Measurements from ENCODE around the gene TRAPPC2B. TPM values are rescaled to one million over a fixed set of nuclear protein-coding genes. Genes with fewer than 3 reads are reported as not detected.

TRAPPC2B gene
- 10 to 100 TPM in 2 of 4 donors, 1 to 10 TPM in 2; 3.0 to 67.7 (median 9.9) TPM for total RNA-seq

GRCh38 chr19:57362997-57363687 is at the start of gene TRAPPC2B, which contains the start of gene ZNF547:
Gene TRAPPC2B, plus strand, starts transcription at chr19:57363551. Its CDS starts 1,283 bp downstream, at chr19:57364834.
Gene ZNF547, plus strand, starts transcription at chr19:57363551. Its CDS starts 5,005 bp downstream, at chr19:57368556.
- Histone ChIP-seq H3K27ac (peak within 1 kb of the TSS; percentile 82 to 96 (median 92)), H3K9me3 (peaks cover 0 to 23% (median 2%) of the 10 kb centered on the region in 4 donors), H3K36me3 (peaks cover 0 to 3% (median 0%) of the 10 kb centered on the region in 3 donors), H3K4me3 (peak within 1 kb of the TSS; percentile 75 to 92 (median 82)), H3K27me3 (no peaks in the 10 kb centered on the region), H3K4me1 (peaks cover 0 to 10% (median 0%) of the 10 kb centered on the region in 4 donors)
- TF ChIP-seq POLR2A (IDR thresholded peaks at IDR 0.05) (peak in 1 of 2 donors; percentile 43), CTCF (IDR thresholded peaks at IDR 0.05) (no peak)
- peak; percentile 99 to 100 (median 99) for DNase-seq

- no peaks in the 10 kb centered on the region for H3K36me3 ChIP-seq
- H3K9me3 ChIP-seq, result no peaks in the 10 kb centered on the region
- DNase-seq, result no peak
- H3K27ac ChIP-seq, result no peak overlapping the region
- TF ChIP-seq CTCF (IDR thresholded peaks at IDR 0.05) (no peak), POLR2A (IDR thresholded peaks at IDR 0.05) (no peak)
- no peaks in the 10 kb centered on the region for H3K4me1 ChIP-seq
- no peaks in the 10 kb centered on the region for H3K27me3 ChIP-seq
- no peak overlapping the region for H3K4me3 ChIP-seq
These were observed 49.2 kb upstream of the TRAPPC2B start for GRCh38 chr19:57314146-57314545.

GRCh38 chr19:57317503-57317902 is 45.8 kb upstream of the TRAPPC2B start:
- no peak overlapping the region for H3K4me3 ChIP-seq
- H3K27me3 ChIP-seq, result no peaks in the 10 kb centered on the region
- H3K27ac ChIP-seq, result no peak overlapping the region
- H3K9me3 ChIP-seq, result peaks cover 0 to under 1% (median 0%) of the 10 kb centered on the region in 4 donors
- peaks cover 3 to 17% (median 8%) of the 10 kb centered on the region in 4 donors for H3K4me1 ChIP-seq
- no peaks in the 10 kb centered on the region for H3K36me3 ChIP-seq
- no peak for TF ChIP-seq CTCF (IDR thresholded peaks at IDR 0.05)
- no peak for TF ChIP-seq POLR2A (IDR thresholded peaks at IDR 0.05)
- no peak for DNase-seq

GRCh38 chr19:57319869-57320179 is 43.5 kb upstream of the TRAPPC2B start:
- Histone ChIP-seq H3K4me1 (peaks cover 3 to 17% (median 8%) of the 10 kb centered on the region in 4 donors), H3K4me3 (peak overlapping the region; percentile 66 to 79 (median 74)), H3K27me3 (no peaks in the 10 kb centered on the region), H3K9me3 (peaks cover 0 to 3% (median 0%) of the 10 kb centered on the region in 4 donors), H3K36me3 (peaks cover 0 to 21% (median 5%) of the 10 kb centered on the region in 3 donors), H3K27ac (peak overlapping the region; percentile 77 to 83 (median 80))
- TF ChIP-seq POLR2A (IDR thresholded peaks at IDR 0.05) (no peak), CTCF (IDR thresholded peaks at IDR 0.05) (no peak)
- DNase-seq, result no peak

- TF ChIP-seq CTCF (IDR thresholded peaks at IDR 0.05) (no peak), POLR2A (IDR thresholded peaks at IDR 0.05) (peak; percentile 27 to 38)
- no peaks in the 10 kb centered on the region for H3K27me3 ChIP-seq
- H3K9me3 ChIP-seq, result peaks cover 0 to 3% (median 0%) of the 10 kb centered on the region in 4 donors
- peak within 1 kb of the TSS; percentile 77 to 83 (median 80) for H3K27ac ChIP-seq
- peaks cover 0 to 27% (median 5%) of the 10 kb centered on the region in 3 donors for H3K36me3 ChIP-seq
- H3K4me1 ChIP-seq, result peaks cover 3 to 17% (median 8%) of the 10 kb centered on the region in 4 donors
- DNase-seq, result peak; percentile 96 to 98 (median 96)
- peak within 1 kb of the TSS; percentile 66 to 79 (median 74) for H3K4me3 ChIP-seq
These were observed 42.9 kb upstream of the TRAPPC2B start, which contains the start of gene ZNF543 for GRCh38 chr19:57320180-57321084. Gene ZNF543, plus strand, starts transcription at chr19:57320472. Its CDS starts 382 bp downstream, at chr19:57320854.
